NCI-H82 treated with DMSO at 0.1 percent for 48 hours (cell line): ENCODE data around the gene TIRAP.
A peak's percentile ranks its signal among the peaks of the same experiment; 100 is the strongest.
"Not testable (repeated sequence)": the region's sequence is repeated elsewhere in the genome, so short reads cannot be mapped to it uniquely, and the experiment has no call there.

Source experiments
- DNase-seq: peaks from one replicate; lab custom pipeline; 2025; ENCODE audit not compliant: unreplicated experiment; lab: John Stamatoyannopoulos, UW

Gene TIRAP

DNA sequence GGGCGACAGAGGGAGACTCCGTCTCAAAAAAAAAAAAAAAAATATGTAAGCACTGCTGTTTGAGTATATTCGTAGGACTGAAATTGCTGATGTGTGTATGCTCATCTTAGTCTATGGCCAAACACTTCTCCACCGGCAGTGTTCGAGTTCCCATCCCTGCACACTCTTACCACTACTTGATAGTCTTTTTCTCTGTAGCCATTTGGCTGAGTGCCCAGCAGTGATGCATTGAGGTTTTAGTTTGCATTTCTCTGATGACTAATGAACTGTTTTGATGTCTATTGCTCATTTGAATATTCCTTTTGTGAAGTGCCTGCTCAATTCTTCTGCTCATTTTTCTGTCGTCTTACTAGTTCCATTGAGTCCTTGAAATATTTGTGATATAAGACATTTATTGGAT, 1.9 kb downstream of the TIRAP start:
- DNase-seq: no peak

DNA sequence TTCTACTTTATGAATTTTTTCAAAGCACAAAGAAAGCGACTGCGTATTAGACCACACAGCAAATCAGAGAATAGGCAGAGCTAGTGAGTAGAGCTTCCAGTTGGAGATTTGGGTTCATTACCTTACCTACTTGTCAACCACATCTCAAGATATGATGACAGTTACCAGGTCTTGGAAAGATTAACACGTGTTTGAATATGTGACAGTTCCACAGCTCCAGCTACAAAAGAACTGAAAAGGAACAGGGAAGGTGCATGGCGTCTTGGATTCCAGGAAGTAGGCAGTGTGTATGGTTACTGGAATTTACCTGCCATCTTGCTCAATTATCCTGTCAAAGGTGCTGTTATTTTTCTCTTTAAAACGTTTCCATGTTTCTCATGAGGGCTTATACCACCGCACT, 5.3 kb downstream of the TIRAP start:
- DNase-seq: no peak

- no peak for DNase-seq
Measured at GRCh38 chr11:126290887-126291286, 8.0 kb downstream of the TIRAP start.

DNA sequence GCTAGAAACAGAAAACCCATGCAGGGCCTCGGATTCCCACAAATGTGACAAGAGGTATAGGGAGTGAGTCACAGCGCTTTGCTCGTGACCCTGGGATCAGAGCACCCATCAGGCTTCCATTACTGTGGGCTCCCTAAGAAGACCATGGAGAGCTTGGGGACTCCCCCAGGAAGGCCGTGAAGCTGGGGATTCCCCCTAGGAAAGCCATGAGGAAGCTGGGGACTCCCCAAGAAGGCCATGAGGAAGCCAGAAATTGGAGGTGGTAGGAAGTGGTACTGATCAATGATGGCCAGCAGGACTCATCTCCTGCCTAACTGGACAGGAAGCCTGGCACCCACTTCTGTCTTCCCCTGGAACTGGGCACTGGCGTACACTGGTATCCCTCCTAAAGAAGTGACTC, 10.8 kb downstream of the TIRAP start:
- no peak for DNase-seq

- no peak for DNase-seq
Measured at GRCh38 chr11:126297004-126297403, 14.1 kb downstream of the TIRAP start.

DNA sequence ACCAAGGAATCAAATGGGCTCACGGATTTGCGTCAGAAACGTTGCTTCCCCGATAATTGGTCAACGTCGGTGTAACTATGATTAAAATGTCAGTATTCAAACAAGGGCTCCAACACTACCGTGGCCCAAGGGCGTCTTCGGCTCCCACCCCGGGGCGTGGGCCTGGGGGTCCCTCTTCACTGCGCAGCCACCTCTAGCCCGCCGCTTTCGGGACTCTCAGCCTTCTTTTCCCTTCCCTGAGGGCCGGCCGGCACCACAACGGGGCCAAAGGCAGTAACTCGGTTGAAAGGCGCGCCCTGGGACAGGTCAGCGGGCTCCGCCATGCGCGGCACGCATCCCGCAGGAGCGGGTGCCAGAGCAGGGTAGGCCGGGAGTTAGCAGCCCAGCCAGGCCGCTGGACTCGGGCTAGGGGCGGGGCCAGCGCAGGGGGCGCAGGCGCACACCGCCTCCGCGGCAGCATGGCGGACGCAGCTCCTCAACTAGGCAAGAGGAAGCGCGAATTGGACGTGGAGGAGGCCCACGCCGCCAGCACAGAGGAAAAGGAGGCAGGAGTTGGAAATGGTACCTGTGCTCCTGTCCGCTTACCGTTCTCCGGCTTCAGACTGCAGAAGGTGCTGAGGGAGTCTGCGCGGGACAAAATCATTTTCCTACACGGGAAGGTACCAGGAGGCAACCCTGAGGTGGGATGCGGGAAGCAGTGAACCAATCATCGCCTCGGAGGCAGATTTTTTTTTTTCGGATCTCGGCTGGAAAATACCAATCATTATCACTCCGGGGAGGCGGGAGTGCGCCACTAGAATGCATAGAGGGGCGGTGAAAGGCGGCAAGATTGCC, 20.9 kb downstream of the TIRAP start, which contains the start of gene DCPS:
DCPS (plus strand) TSS at position 438 of the 834 bp plus-strand sequence; CDS start at position 459, 21 bp downstream.
- DNase-seq: peak; percentile 70

DNA sequence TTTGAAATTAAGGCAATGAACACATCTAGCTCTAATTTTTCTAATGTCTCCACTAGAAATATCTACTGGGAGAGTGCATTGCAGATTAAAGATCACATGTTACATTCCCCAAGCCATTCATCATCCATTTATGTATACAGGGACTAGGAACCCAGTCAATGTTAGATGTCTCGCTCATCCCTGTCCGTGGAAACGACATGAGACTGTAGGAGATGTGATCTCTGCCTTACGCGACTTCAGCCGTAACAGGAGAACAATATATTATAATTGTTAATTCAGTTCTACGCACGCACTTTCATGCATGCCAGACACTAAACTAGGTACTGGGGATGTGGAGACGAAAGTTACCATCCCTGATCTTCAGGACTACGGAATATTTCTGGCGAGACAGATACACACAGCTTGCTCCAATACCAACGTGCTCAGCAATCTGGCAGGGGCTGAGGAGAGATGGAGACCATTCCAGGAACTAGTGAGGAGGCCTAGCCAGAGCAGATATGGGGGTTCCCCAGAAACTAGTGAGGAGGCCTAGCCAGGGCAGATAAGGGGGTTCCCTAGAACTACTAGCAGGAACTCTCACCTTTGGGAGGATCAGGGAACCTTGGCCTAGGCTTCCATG, 21.7 kb downstream of the TIRAP start:
- no peak for DNase-seq

DNA sequence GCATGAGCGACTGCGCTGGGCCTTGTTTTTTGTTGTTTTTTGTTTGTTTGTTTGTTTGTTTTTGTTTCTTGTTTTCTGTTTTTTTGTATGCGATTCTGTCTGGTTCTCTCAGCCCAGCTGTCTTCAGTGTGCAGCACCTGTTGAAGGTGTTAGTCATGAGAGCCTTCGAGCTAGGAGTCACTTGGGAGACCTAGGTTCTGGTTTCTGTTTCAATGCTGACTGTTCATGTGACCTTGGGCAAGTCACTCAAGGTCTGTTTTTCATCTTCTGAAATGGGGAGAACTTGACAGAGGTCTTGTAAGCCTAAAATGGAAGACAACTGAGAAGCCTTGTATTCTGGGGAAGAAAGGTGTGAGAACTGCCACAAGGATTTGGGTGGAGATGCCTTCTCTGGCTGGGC, 22.8 kb downstream of the TIRAP start:
- DNase-seq: no peak

DNA sequence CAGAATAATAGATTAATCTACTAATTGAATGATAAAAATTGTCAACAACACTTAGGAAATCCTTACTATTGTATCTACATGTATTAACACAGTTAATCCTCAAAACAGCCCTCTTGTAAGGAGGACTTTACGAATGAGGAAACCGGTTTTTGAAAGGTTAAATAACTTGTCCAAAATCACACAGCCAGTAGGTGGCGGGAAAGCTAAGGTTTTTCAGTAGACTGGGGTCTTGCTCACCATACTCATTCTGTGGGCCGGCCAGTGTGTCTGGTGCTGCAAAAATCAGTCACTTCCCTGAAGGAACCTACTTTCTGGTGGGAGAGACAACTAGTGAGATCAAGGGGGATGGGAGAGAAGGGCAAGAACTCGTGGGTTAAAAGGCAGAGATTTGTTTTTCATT, 24.8 kb downstream of the TIRAP start:
- DNase-seq: no peak

- DNase-seq: no peak
Measured at GRCh38 chr11:126308271-126308671, 25.4 kb downstream of the TIRAP start.

DNA sequence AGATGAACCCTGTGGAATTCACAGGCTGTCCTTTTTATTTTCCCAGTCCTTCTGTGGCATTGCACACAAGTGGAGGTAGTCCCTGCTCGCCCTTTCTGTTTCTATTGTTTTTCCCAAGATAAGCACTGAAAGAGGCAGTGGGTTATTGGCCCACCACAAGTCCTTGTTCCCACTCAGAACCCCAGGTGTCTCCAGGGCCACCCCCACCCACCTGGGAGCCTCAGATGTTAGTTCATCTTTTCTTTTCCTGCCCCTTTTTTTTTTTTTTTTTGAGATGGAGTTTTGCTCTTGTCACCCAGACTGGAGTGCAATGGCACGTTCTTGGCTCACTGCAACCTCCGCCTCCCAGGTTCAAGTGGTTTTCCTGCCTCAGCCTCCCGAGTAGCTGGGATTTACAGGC, 25.9 kb downstream of the TIRAP start:
- not testable (repeated sequence) for DNase-seq

- peak; percentile 4 for DNase-seq
Measured at GRCh38 chr11:126310200-126310991, 27.5 kb downstream of the TIRAP start.

- no peak for DNase-seq
Measured at GRCh38 chr11:126310992-126311310, 28.1 kb downstream of the TIRAP start.

DNA sequence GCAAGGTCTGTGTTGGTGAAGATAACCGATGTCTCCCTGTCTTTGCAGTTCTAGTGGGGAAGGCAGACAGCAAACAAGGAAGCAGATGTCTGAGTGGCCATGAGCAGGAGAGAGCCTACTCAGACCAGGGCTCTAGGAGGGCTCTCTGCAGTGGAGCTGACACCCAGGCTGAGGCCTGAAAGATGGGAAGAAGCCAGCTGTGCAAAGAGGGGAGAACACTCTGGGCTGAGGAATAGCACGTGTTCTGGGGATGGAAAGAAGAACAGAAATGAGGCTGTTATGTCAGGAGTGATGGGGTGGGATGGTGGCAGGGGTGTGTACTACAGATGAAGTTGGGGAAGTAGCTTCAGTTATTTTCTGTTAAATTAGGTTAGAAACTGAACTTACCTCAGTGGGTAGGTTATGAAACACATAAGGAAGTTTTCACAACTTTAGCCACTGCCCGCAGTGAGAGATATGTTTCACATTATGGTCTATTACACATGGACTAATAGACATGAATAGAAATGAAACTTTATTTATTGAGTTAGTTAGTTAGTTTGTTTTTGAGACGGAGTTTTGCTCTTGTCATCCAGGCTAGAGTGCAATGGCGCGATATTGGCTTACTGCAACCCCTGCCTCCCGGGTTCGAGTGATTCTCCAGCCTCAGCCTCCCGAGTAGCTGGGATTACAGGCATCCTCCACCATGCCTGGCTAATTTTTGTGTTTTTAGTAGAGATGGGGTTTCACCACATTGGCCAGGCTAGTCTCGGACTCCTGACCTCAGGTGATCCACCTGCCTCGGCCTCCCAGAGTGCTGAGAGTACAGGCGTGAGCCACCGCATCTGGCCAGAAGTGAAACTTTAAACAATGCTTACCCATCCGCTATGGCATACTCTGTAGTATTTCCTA, 28.8 kb downstream of the TIRAP start:
- DNase-seq: no peak

- no peak for DNase-seq
Measured at GRCh38 chr11:126312961-126313360, 30.1 kb downstream of the TIRAP start.

DNA sequence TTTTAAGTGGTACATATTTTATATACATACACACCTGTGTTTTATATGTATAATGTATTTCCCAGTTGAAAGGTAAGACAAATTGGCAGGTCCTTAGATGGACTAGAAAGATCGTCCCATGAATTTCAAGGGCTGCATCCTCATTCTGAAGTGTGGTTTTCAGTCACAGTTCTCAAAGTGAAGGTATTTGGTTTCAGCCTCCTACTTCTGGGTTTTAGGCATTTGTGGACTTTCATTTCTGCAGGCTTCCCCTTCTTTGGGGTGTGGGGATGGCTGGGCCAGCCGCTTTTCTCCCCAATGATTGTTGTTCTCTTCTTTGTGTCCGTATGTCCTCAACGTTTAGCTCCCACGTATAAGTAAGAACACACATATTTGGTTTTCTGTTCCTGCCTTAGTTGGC, 30.9 kb downstream of the TIRAP start:
- no peak for DNase-seq

GRCh38 chr11:126317432-126317755, 34.5 kb downstream of the TIRAP start:
- no peak for DNase-seq

DNA sequence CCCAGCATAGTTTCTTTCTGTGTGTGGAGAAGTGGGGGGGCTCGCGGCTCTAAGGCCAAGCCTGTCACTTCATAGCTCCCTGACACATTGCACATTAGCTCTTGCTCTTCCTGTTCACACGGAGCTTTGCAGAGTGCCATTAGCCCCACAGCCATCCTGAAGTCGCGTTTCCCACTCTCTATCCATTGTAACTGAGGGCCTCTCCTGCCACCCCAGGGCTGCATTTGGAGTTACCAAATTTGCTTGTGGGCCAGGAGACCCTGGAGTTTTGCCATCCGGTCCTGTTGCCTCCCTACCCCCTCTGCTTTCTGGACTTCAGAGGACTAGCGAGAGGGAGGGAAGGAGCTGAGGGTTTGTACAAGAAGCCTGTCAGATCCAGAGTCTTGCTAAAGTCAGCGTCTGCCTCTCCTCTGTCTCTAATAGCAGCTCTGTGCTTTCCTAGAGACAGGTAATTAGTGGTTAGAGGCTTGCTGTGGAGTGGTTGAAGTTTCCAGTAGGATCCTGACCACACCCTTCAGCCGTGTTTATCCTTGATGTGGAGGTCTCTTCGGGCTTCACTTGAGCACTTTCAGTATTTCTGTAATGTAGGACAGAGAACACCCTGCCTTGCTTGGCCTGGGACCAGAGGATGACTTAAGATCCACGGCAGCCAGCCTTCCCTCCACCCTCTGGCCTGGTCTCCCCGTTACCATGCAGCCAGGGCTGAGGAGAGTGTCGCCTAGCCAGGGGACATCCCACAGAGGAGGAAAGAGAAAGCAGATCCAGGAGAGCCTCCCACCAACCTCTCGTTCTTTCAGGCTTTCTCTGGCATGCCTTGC, 35.1 kb downstream of the TIRAP start:
- no peak for DNase-seq

GRCh38 chr11:126318574-126319373, 35.9 kb downstream of the TIRAP start:
- no peak for DNase-seq
